CD4-positive, CD25-positive, alpha-beta regulatory T cell (primary cell): ENCODE measurements around the gene TNRC18. TPM values are rescaled to one million over a fixed set of nuclear protein-coding genes. Genes with fewer than 3 reads are reported as not detected.
A peak's percentile ranks its signal among the peaks of the same experiment; 100 is the strongest.
"Not testable (repeated sequence)": the region's sequence is repeated elsewhere in the genome, so short reads cannot be mapped to it uniquely, and the experiment has no call there.

Experiments used
- ATAC-seq, 2 donors: fragments of 150-1000 bp; cut with Tn5 transposase; one replicate each; pipeline ENCODE4 v1.10.0; 2021; ENCODE audit warnings: low read depth in 2 of 2, moderate number of reproducible peaks in 2 of 2, moderate library complexity in 1 of 2
- DNase-seq, 3 donors: peaks; one replicate each; pipeline versions ENCODE4 v3.0.0 to v3.0.0-alpha.2; 2012 to 2022; ENCODE audit warnings: mixed read lengths in 1 of 3
- H3K27ac ChIP-seq: one replicate; pipeline ENCODE4 v1.7.0; 2013; ENCODE audit warnings: mild to moderate bottlenecking, low read length; ENCODE audit not compliant: insufficient read depth, poor library complexity, severe bottlenecking
- H3K27me3 ChIP-seq: one replicate; pipeline ENCODE4 v1.7.0; 2013; ENCODE audit warnings: low read length; ENCODE audit not compliant: control insufficient read depth, insufficient read depth
- H3K36me3 ChIP-seq: one replicate; pipeline ENCODE4 v1.7.0; 2013; ENCODE audit warnings: mild to moderate bottlenecking, low read length, moderate library complexity; ENCODE audit not compliant: control insufficient read depth, insufficient read depth
- H3K4me1 ChIP-seq: 2 replicates; pipeline ENCODE4 v1.7.0; 2013; ENCODE audit warnings: mild to moderate bottlenecking, low read length; ENCODE audit not compliant: insufficient read depth, control insufficient read depth, poor library complexity, severe bottlenecking
- H3K4me3 ChIP-seq: one replicate; pipeline ENCODE4 v1.7.0; 2013; ENCODE audit warnings: low read depth, mild to moderate bottlenecking, low read length, moderate library complexity
- H3K9me3 ChIP-seq, 2 experiments: 1 replicate in 1 of 2; 2 replicates in 1 of 2; pipeline ENCODE4 v1.7.0; 2013; ENCODE audit warnings: low read length in 2 of 2, mild to moderate bottlenecking in 1 of 2, moderate library complexity in 1 of 2; ENCODE audit not compliant: control insufficient read depth in 2 of 2
- H3K27ac Mint-ChIP-seq, 3 donors: one replicate each; pipeline ENCODE4 v1.8.0; 2020 to 2022; ENCODE audit warnings: mild to moderate bottlenecking in 3 of 3, mixed read lengths in 3 of 3, moderate library complexity in 2 of 3
- H3K27me3 Mint-ChIP-seq: one replicate; pipeline ENCODE4 v1.8.0; 2022; ENCODE audit warnings: mild to moderate bottlenecking, mixed read lengths
- H3K36me3 Mint-ChIP-seq: one replicate; pipeline ENCODE4 v1.8.0; 2020; ENCODE audit warnings: mixed read lengths
- H3K4me1 Mint-ChIP-seq, 4 donors: one replicate each; pipeline ENCODE4 v1.8.0; 2020 to 2022; ENCODE audit warnings: mixed read lengths in 4 of 4, mild to moderate bottlenecking in 1 of 4
- H3K4me3 Mint-ChIP-seq, 4 donors: one replicate each; pipeline ENCODE4 v1.8.0; 2020 to 2022; ENCODE audit warnings: mild to moderate bottlenecking in 4 of 4, mixed read lengths in 4 of 4, moderate library complexity in 3 of 4
- H3K9me3 Mint-ChIP-seq, 7 donors: one replicate each; pipeline ENCODE4 v1.8.0; 2020 to 2022; ENCODE audit warnings: mixed read lengths in 7 of 7, mild to moderate bottlenecking in 3 of 7, moderate library complexity in 2 of 7
- polyA plus RNA-seq, 4 donors: library from polyadenylated mRNA; unstranded; fragments of 300-500 nt; fragmentation: Illumina TruSeq; gene quantifications; one replicate each; pipeline ENCODE4 v1.2.3, GENCODE V29; 2021
- total RNA-seq: library from RNA; stranded (reverse); gene quantifications from one replicate; pipeline ENCODE4 v1.2.3, GENCODE V29; 2022

Gene TNRC18
- total and polyA plus RNA-seq, 5 donors from 2014 or later, result 0.17 to 80.1 (median 0.60) TPM

DNA sequence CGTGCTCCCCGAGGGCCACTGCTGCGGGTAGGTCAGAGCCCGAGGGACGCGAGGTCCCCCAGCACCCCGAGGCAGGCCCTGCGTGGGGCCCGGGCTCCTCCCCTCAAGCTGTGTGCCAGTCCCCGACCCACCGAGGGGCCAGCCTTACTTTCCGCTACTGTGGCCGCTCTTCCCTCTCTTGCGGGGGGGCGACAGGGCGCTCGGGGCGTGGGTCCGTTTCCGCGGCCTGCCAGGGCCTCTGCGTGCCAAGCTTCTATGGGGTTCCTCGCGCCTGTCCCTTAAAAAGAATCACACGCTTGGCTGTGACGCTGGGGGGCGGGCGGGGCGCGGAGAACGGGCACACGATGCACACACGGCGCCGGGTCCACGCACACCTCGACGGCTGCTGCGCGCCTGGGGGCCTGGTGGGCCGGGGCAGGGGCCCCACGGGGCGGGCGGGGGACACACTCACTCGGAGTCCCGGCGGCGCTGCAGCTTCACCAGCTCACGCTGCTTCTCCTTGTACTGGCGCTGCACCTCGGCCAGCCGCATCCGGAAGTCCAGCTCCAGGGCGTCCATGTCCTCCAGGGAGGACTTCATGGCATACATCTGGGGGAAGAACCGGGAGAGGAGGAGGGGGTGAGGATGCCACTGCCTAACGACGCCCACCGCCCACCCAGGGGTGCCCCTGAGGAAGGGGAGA lies 62.0 kb downstream of the TNRC18 start:
- peaks cover 11% of the 10 kb centered on the region for H3K4me1 ChIP-seq
- H3K36me3 ChIP-seq, result peaks cover 56% of the 10 kb centered on the region
- Mint-ChIP-seq H3K27me3 (no peaks in the 10 kb centered on the region), H3K4me3 (no peak overlapping the region), H3K4me1 (peaks cover 0 to 18% (median 12%) of the 10 kb centered on the region in 4 donors), H3K9me3 (no peaks in the 10 kb centered on the region), H3K27ac (no peak overlapping the region), H3K36me3 (peaks cover 23% of the 10 kb centered on the region)
- no peak overlapping the region for H3K27ac ChIP-seq
- no peaks in the 10 kb centered on the region for H3K9me3 ChIP-seq
- no peak for ATAC-seq
- H3K4me3 ChIP-seq, result no peak overlapping the region
- no peak for DNase-seq
- H3K27me3 ChIP-seq, result no peaks in the 10 kb centered on the region

DNA sequence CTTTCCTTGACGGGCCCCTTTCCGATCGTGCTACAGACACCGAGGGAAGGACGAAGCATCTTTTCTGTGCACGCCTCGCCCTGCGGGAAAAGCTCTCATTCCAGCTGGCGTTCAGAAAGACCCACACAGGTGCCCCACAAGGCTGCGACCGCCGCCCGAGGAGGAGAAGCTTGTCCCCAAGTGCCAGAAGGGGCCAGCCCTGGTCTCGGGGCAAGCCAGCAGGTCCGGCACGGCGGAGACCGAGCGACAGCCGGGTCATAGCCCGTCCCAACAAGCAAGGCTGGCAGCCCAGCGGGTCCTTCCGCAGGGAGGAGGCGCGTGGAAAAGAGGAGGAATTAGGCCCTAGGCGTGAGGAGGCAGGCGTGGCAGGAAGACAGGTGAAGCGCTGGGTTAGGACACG lies 62.7 kb downstream of the TNRC18 start:
- H3K27ac Mint-ChIP-seq, result no peak overlapping the region
- H3K27me3 ChIP-seq, result no peaks in the 10 kb centered on the region
- peak overlapping the region in 1 of 4 donors; percentile 21 for H3K4me3 Mint-ChIP-seq
- H3K27me3 Mint-ChIP-seq, result no peaks in the 10 kb centered on the region
- peaks cover 29% of the 10 kb centered on the region for H3K36me3 Mint-ChIP-seq
- no peak overlapping the region for H3K27ac ChIP-seq
- H3K4me1 Mint-ChIP-seq, result peaks cover 0 to 17% (median 11%) of the 10 kb centered on the region in 4 donors
- peaks cover 11% of the 10 kb centered on the region for H3K4me1 ChIP-seq
- no peak for ATAC-seq
- H3K36me3 ChIP-seq, result peaks cover 62% of the 10 kb centered on the region
- H3K9me3 ChIP-seq, result no peaks in the 10 kb centered on the region
- H3K9me3 Mint-ChIP-seq, result no peaks in the 10 kb centered on the region
- H3K4me3 ChIP-seq, result no peak overlapping the region
- no peak for DNase-seq

DNA sequence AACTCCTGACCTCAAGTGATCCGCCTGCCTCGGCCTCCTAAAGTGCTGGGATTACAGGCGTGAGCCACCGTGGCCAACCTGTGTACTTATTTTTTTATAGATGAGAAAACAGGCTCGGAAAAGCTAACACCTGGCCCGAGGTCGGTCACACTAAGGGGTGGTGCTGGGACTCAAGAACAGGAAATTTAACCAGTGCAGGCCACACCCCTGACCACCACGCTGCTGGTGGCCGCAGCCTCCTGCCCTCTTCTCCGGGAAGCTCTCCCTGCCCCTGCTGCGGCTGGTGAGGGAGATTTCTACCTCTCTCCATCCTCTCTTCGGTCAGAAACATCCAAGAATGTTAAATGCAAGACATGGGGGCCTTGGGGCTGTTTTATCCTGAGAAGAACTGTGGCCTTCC lies 63.2 kb downstream of the TNRC18 start:
- peaks cover 0 to 17% (median 9%) of the 10 kb centered on the region in 4 donors for H3K4me1 Mint-ChIP-seq
- H3K4me3 Mint-ChIP-seq, result no peak overlapping the region
- H3K4me1 ChIP-seq, result peaks cover 12% of the 10 kb centered on the region
- ATAC-seq (no peak), DNase-seq (no peak)
- peak overlapping the region in 1 of 3 donors; percentile 48 for H3K27ac Mint-ChIP-seq
- H3K27ac ChIP-seq, result no peak overlapping the region
- H3K36me3 Mint-ChIP-seq, result peaks cover 29% of the 10 kb centered on the region
- H3K4me3 ChIP-seq, result no peak overlapping the region
- H3K27me3 ChIP-seq, result no peaks in the 10 kb centered on the region
- H3K9me3 ChIP-seq, result no peaks in the 10 kb centered on the region
- peaks cover 66% of the 10 kb centered on the region for H3K36me3 ChIP-seq
- no peaks in the 10 kb centered on the region for H3K9me3 Mint-ChIP-seq
- H3K27me3 Mint-ChIP-seq, result no peaks in the 10 kb centered on the region

DNA sequence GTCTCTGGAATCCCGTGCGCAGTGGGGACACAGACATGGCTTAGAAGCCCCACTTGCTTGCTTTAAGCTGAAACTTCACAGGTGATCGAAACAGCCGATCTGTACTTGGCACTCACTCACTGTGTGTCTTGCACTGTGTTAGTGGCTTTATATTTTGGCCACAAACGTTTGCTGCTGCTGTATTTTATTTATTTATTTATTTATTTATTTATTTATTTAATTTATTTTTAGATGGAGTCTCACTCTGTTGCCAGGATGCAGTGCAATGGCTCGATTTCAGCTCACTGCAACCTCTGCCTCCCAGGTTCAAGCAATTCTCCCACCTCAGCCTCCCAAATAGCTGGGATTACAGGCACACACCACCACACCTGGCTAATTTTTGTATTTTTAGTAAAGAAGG lies 63.6 kb downstream of the TNRC18 start:
- not testable (repeated sequence) for H3K9me3 Mint-ChIP-seq, H3K4me3 Mint-ChIP-seq, H3K27me3 ChIP-seq, H3K27ac Mint-ChIP-seq, H3K27me3 Mint-ChIP-seq, H3K9me3 ChIP-seq, ATAC-seq, H3K27ac ChIP-seq, H3K4me3 ChIP-seq, DNase-seq
- H3K36me3 Mint-ChIP-seq, result peaks cover 29% of the 10 kb centered on the region
- peaks cover 16% of the 10 kb centered on the region for H3K4me1 ChIP-seq
- H3K4me1 Mint-ChIP-seq, result peaks cover 0 to 12% (median 10%) of the 10 kb centered on the region in 4 donors
- peaks cover 68% of the 10 kb centered on the region for H3K36me3 ChIP-seq

DNA sequence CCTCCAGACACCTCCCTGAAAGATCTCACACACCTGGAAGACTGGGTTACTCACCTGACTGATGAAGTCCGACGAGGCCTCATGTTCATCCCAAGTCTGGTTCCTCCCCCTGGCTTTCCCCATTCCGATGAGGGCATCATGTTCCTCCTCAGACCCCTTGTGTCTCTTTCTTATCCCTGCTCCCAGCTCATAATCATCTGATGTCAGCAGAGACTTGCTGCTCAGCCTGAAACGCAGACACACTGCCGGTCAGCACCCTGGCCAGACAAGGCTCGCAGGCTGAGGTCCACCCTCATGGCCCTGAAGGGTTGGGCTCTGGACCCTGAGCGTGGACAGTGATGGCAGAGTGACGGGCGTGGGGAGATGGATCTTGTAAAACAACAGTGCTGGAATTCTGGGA lies 64.3 kb downstream of the TNRC18 start:
- H3K4me1 Mint-ChIP-seq, result peaks cover 0 to 18% (median 10%) of the 10 kb centered on the region in 4 donors
- Histone ChIP-seq H3K36me3 (peaks cover 67% of the 10 kb centered on the region), H3K27ac (no peak overlapping the region), H3K4me3 (no peak overlapping the region), H3K4me1 (peaks cover 15% of the 10 kb centered on the region), H3K27me3 (no peaks in the 10 kb centered on the region), H3K9me3 (no peaks in the 10 kb centered on the region)
- ATAC-seq (no peak), DNase-seq (no peak)
- H3K27ac Mint-ChIP-seq, result peak overlapping the region in 1 of 3 donors; percentile 26
- no peaks in the 10 kb centered on the region for H3K9me3 Mint-ChIP-seq
- peaks cover 35% of the 10 kb centered on the region for H3K36me3 Mint-ChIP-seq
- no peaks in the 10 kb centered on the region for H3K27me3 Mint-ChIP-seq
- peak overlapping the region in 1 of 4 donors; percentile 2 for H3K4me3 Mint-ChIP-seq

DNA sequence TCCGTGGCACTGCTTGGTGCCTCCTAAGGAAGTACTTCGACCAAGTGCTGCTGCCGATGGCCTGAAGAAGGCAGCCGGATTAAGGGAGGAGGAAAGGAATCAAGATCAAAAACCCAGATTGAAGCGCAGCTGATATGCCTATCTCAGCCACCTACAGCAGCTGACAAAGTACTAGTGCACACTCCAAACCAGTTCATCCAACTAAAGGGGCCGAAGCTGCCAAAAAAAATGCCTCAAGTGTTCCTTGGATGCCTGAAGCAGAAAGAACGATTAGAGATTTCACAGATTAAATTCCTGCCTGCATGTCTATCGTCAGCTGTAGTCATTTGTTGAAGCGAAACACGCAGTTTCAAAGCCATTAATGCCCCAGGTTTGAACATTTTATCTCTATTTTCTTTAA lies 65.7 kb downstream of the TNRC18 start:
- H3K36me3 ChIP-seq, result peaks cover 77% of the 10 kb centered on the region
- H3K27me3 ChIP-seq, result no peaks in the 10 kb centered on the region
- no peak overlapping the region for H3K4me3 Mint-ChIP-seq
- H3K36me3 Mint-ChIP-seq, result peaks cover 38% of the 10 kb centered on the region
- peaks cover 0 to 12% (median 6%) of the 10 kb centered on the region in 4 donors for H3K4me1 Mint-ChIP-seq
- no peak overlapping the region for H3K27ac Mint-ChIP-seq
- H3K4me1 ChIP-seq, result peaks cover 8% of the 10 kb centered on the region
- DNase-seq (no peak), ATAC-seq (no peak)
- H3K27ac ChIP-seq, result no peak overlapping the region
- no peaks in the 10 kb centered on the region for H3K27me3 Mint-ChIP-seq
- H3K9me3 Mint-ChIP-seq, result no peaks in the 10 kb centered on the region
- H3K9me3 ChIP-seq, result no peaks in the 10 kb centered on the region
- no peak overlapping the region for H3K4me3 ChIP-seq

DNA sequence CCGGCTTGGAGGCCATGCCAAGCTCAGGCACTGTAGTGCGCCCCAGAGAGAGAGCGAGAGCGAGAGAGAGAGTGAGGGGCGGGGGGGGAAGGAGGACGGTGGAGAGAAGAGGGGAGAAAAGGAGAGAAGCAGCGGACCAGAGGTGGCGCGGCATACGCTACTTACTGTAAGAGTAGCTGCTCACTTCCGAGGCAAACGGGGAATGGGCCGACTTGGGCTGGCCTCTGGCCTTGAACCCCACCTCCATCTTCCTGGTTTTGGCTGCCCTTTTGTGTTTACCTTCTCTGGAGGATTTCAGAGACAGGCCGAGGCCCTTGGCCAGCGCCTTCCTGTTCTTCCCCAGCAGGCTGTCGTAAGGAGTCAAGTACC lies 66.9 kb downstream of the TNRC18 start:
- H3K27ac Mint-ChIP-seq, result no peak overlapping the region

More for the DNA sequence above, 66.9 kb downstream of the TNRC18 start:
- ATAC-seq (no peak), DNase-seq (no peak)
- no peak overlapping the region for H3K4me3 Mint-ChIP-seq
- Histone ChIP-seq H3K36me3 (peaks cover 80% of the 10 kb centered on the region), H3K4me1 (peaks cover 8% of the 10 kb centered on the region), H3K9me3 (no peaks in the 10 kb centered on the region), H3K27me3 (no peaks in the 10 kb centered on the region), H3K27ac (no peak overlapping the region), H3K4me3 (no peak overlapping the region)
- H3K27me3 Mint-ChIP-seq, result no peaks in the 10 kb centered on the region
- H3K36me3 Mint-ChIP-seq, result peaks cover 38% of the 10 kb centered on the region
- H3K9me3 Mint-ChIP-seq, result no peaks in the 10 kb centered on the region
- H3K4me1 Mint-ChIP-seq, result peaks cover 0 to 15% (median 6%) of the 10 kb centered on the region in 4 donors
